Common myeloid progenitor, CD34-positive (primary cell): Measurements from ENCODE around the gene C6orf15.

Source experiments
- CTCF ChIA-PET: fragments of 350-600 bp; sonication (Branson Sonifier 250); formaldehyde crosslinking; loops from one replicate; lab custom pipeline; 2021; ENCODE audit warnings: antibody characterized with exemption; lab: Charles Lee
- POLR2A ChIA-PET: fragments of 350-600 bp; sonication (Branson Sonifier 250); formaldehyde crosslinking; loops from one replicate; lab custom pipeline; 2021; ENCODE audit warnings: antibody characterized with exemption; lab: Charles Lee
- DNase-seq, 3 donors: peaks; one replicate each; pipeline versions ENCODE4 v3.0.0 to v3.0.0-alpha.2; 2013
- H3K27ac ChIP-seq, 2 experiments: 1 replicate in 1 of 2; 2 replicates in 1 of 2; pipeline ENCODE4 v1.7.0; 2013; ENCODE audit warnings: inconsistent platforms in 2 of 2, low read length in 2 of 2, mild to moderate bottlenecking in 2 of 2, low read depth in 1 of 2, moderate library complexity in 1 of 2; ENCODE audit not compliant: severe bottlenecking in 2 of 2, insufficient read depth in 1 of 2, poor library complexity in 1 of 2
- H3K27me3 ChIP-seq, 5 experiments: replicated peaks in 2 of 5; 1 replicate in 3 of 5; 2 replicates in 2 of 5; pipeline versions ENCODE4 v1.6.1 to v1.7.0; 2013; ENCODE audit warnings: low read length in 4 of 5, mild to moderate bottlenecking in 2 of 5, moderate library complexity in 2 of 5, inconsistent platforms in 1 of 5; ENCODE audit not compliant: insufficient read depth in 5 of 5, control insufficient read depth in 4 of 5
- H3K36me3 ChIP-seq, 4 experiments: 1 replicate in 2 of 4; 2 replicates in 2 of 4; pipeline versions ENCODE4 v1.6.1 to v1.7.0; 2013; ENCODE audit warnings: low read length in 3 of 4, control low read depth in 1 of 4, mild to moderate bottlenecking in 1 of 4; ENCODE audit not compliant: control insufficient read depth in 4 of 4, insufficient read depth in 4 of 4
- H3K4me1 ChIP-seq, 4 experiments: 1 replicate in 3 of 4; 2 replicates in 1 of 4; pipeline versions ENCODE4 v1.6.1 to v1.7.1; 2013; ENCODE audit warnings: low read length in 3 of 4, mild to moderate bottlenecking in 3 of 4, control low read depth in 1 of 4, inconsistent platforms in 1 of 4, moderate library complexity in 1 of 4; ENCODE audit not compliant: control insufficient read depth in 4 of 4, insufficient read depth in 4 of 4; ENCODE audit errors: control extremely low read depth in 1 of 4
- H3K4me3 ChIP-seq, 7 experiments: 1 replicate in 4 of 7; 2 replicates in 3 of 7; pipeline versions ENCODE4 v1.5.1 to v1.7.0; 2013; ENCODE audit warnings: mild to moderate bottlenecking in 7 of 7, low read length in 6 of 7, moderate library complexity in 6 of 7, inconsistent platforms in 2 of 7, low read depth in 2 of 7, control low read depth in 1 of 7; ENCODE audit not compliant: insufficient read depth in 4 of 7, control insufficient read depth in 1 of 7; ENCODE audit errors: extremely low read depth in 1 of 7
- H3K9me3 ChIP-seq, 5 experiments: 1 replicate in 4 of 5; 2 replicates in 1 of 5; pipeline versions ENCODE4 v1.6.1 to v1.7.1; 2013; ENCODE audit warnings: low read length in 4 of 5, mild to moderate bottlenecking in 2 of 5, inconsistent platforms in 1 of 5, low read depth in 1 of 5, moderate library complexity in 1 of 5; ENCODE audit not compliant: control insufficient read depth in 4 of 5, insufficient read depth in 2 of 5; ENCODE audit errors: control extremely low read depth in 1 of 5
- WGBS: methylation state at CpG from one replicate; pipeline ENCODE4 v1.1.5; 2013; ENCODE audit not compliant: insufficient coverage; 5-methylcytosine and 5-hydroxymethylcytosine counted together

C6orf15 gene

DNA sequence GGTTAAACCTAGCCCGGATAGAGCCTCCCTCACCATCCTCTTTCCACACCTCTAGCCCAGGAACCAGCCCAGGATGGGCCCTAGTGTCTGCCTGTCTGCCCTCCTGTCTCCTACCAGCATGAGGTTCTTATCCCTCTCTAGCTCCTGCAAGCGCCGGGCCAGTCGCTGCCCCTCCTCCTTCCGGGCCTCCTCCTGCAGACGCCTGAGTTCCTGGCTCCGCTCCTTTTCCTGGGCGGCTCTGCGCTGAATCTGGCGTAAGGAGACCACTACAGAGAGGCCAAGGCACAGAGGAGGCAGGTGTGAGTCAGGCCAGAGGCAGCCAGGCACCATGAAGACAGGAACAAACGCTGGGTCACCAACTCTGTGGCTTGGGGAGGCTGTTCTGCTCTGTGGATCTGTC is 30.8 kb upstream of the C6orf15 start:
- no peaks in the 10 kb centered on the region for H3K9me3 ChIP-seq
- POLR2A ChIA-PET = no interaction called here
- CTCF ChIA-PET = interaction anchor here (0.9 to 2.1 kb wide), 3 partner anchors 14 to 54 kb away, joined by 3 to 6 read pairs (median 4); partner anchors contain the start of gene CCHCR1
- no peak overlapping the region for H3K27ac ChIP-seq
- no peak overlapping the region for H3K4me3 ChIP-seq
- H3K36me3 ChIP-seq = peaks cover 3 to 36% (median 22%) of the 10 kb centered on the region in 4 experiments
- DNase-seq = no peak
- H3K27me3 ChIP-seq = no peaks in the 10 kb centered on the region
- no peaks in the 10 kb centered on the region for H3K4me1 ChIP-seq
- WGBS = 93% methylated on average over 11 of the region's 11 CpGs

DNA sequence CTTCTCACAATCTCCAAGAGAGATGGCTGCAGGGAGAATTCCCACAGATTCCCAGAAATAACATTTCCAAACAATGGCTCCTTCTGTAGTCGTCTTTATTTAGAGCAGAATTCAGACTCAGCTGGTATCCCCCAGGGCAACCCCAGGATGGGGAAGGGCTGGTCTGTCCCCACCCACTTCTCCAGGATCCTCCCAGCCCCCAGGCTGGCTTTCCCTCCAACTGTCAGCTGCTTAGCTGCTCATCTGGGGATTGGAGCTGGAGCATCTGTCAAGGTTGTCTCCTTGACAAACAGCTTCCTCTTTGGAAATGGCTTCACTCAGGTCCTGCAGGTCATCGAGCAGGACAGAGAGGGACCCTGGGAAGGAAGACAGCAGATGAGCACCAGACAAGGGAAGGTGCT is 30.0 kb upstream of the C6orf15 start:
- CTCF ChIA-PET = interaction anchor here (0.6 to 1.9 kb wide), 5 partner anchors 11 to 55 kb away, joined by 3 to 8 read pairs (median 3); no protein-coding TSS in a partner anchor
- no peaks in the 10 kb centered on the region for H3K27me3 ChIP-seq
- no peaks in the 10 kb centered on the region for H3K9me3 ChIP-seq
- H3K36me3 ChIP-seq = peaks cover 3 to 33% (median 21%) of the 10 kb centered on the region in 4 experiments
- peaks cover 0 to 7% (median 4%) of the 10 kb centered on the region in 4 experiments for H3K4me1 ChIP-seq
- no peak for DNase-seq
- POLR2A ChIA-PET = no interaction called here
- H3K4me3 ChIP-seq = no peak overlapping the region
- H3K27ac ChIP-seq = no peak overlapping the region
- 88% methylated on average over 2 of the region's 2 CpGs for WGBS

DNA sequence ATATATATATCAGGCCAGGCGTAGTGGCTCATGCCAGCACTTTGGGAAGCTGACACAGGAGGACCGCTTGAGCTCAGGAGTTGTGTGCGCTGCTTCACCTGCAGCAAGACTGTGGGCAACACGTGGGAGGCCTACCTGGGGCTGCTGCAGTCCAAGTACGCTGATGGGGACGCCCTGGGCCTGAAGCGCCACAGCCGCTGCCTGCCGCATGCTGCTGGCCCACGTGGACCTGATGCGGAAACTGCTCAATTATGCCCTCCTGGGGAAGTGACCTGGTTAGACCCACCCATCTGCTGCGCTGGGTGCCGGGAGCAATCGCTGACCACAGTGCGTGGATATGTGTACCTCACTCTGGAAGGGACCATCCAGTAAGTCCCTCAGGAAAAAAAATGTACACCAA is 28.3 kb upstream of the C6orf15 start:
- ChIA-PET CTCF (interaction anchor here (4.1 kb wide), 1 partner anchor 51 kb away, joined by 31 read pairs; no protein-coding TSS in a partner anchor), POLR2A (no interaction called here)
- Histone ChIP-seq H3K4me1 (peaks cover 0 to 7% (median 4%) of the 10 kb centered on the region in 4 experiments), H3K27me3 (peaks cover 0 to 2% (median 0%) of the 10 kb centered on the region in 5 experiments), H3K27ac (no peak overlapping the region), H3K36me3 (peaks cover 3 to 31% (median 20%) of the 10 kb centered on the region in 4 experiments), H3K9me3 (no peaks in the 10 kb centered on the region), H3K4me3 (no peak overlapping the region)
- WGBS = 91% methylated on average over 13 of the region's 15 CpGs
- DNase-seq = no peak

DNA sequence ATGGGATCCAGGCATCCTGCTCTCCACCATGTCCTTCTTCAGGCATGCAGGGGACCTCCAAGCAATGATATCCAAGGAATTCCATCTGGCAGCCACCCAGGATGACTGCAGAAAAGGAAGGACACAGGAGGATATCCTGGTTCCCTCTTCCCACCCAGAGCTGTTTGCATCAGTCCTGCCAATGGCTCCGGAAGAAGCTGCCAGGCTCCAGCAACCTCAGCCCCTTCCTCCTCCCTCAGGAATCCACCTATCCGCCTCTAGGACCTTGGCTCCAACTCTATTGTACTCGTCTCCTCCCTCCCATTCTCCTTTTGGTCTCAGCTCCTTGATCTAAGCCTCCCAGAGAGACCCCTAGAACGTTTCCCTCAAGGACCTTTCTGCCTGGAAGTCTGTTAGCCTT is 27.2 kb upstream of the C6orf15 start:
- H3K27me3 ChIP-seq = peaks cover 0 to 2% (median 0%) of the 10 kb centered on the region in 5 experiments
- ChIA-PET POLR2A (no interaction called here), CTCF (interaction anchor here (0.6 to 5.1 kb wide), 6 partner anchors 8 to 57 kb away, joined by 3 to 31 read pairs (median 8); no protein-coding TSS in a partner anchor)
- WGBS = 95% methylated on average over 3 of the region's 4 CpGs
- H3K9me3 ChIP-seq = no peaks in the 10 kb centered on the region
- no peak for DNase-seq
- peaks cover 0 to 7% (median 4%) of the 10 kb centered on the region in 4 experiments for H3K4me1 ChIP-seq
- H3K4me3 ChIP-seq = no peak overlapping the region
- peaks cover 3 to 21% (median 14%) of the 10 kb centered on the region in 4 experiments for H3K36me3 ChIP-seq
- no peak overlapping the region for H3K27ac ChIP-seq

DNA sequence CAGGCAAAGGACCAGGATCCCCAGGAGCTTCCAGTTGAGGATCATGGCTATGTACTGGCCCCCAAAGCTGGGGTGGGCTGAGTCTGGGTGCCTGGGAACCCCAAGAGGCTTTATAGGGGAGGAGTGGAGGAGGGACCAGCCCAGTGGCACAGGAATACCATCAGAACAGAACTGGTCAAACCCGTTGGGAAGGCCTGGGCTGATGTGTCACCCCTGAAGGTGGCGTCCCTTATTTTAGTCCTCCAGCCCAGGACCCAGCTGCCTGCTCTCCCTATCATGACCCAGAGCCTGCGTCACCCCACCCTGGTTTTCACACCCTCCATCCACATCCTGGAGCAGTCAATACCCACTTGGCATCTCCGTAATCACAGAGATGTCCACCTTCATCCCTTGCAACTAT is 26.6 kb upstream of the C6orf15 start, which contains the start of gene PSORS1C2:
Gene PSORS1C2 (minus strand): TSS at position 85 of the 400 bp plus-strand sequence. CDS start 40 bp downstream, at position 45.
- Histone ChIP-seq H3K4me1 (peaks cover 0 to 7% (median 4%) of the 10 kb centered on the region in 4 experiments), H3K27ac (no peak within 1 kb of the TSS), H3K36me3 (peaks cover 0 to 17% (median 10%) of the 10 kb centered on the region in 4 experiments), H3K27me3 (peaks cover 0 to 2% (median 0%) of the 10 kb centered on the region in 5 experiments), H3K9me3 (no peaks in the 10 kb centered on the region), H3K4me3 (peak within 1 kb of the TSS in 1 of 7 experiments; percentile 44)
- DNase-seq = no peak
- ChIA-PET POLR2A (no interaction called here), CTCF (interaction anchor here (0.6 to 5.1 kb wide), 9 partner anchors 8 to 233 kb away, joined by 3 to 31 read pairs (median 5); no protein-coding TSS in a partner anchor)
- WGBS = 100% methylated on average over 2 of the region's 4 CpGs

DNA sequence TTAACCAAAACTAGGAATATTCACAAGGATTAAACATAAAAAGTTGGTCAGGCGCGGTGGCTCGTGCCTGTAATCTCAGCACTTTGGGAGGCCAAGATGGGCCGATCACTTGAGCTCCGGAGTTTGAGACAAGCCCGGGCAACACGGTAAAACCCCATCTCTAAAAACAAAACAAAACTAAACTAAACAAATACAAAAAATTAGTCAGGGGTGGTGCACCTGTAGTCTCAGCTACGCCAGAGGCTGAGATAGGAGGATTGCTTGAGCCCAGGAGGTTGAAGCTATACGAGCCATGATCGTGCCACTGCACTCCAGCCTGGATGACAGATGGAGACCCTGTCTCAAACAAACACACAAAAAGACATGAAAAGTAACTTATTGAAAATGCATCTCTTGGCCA is 23.3 kb upstream of the C6orf15 start:
- ChIA-PET POLR2A (no interaction called here), CTCF (interaction anchor here (0.7 to 5.1 kb wide), 4 partner anchors 9 to 256 kb away, joined by 3 to 17 read pairs (median 4); no protein-coding TSS in a partner anchor)
- no peak for DNase-seq
- Histone ChIP-seq H3K9me3 (no peaks in the 10 kb centered on the region), H3K4me1 (peaks cover 0 to 7% (median 4%) of the 10 kb centered on the region in 4 experiments), H3K27ac (no peak overlapping the region), H3K4me3 (no peak overlapping the region), H3K36me3 (no peaks in the 10 kb centered on the region), H3K27me3 (peaks cover 0 to 2% (median 0%) of the 10 kb centered on the region in 5 experiments)
- WGBS = 73% methylated on average over 9 of the region's 10 CpGs

DNA sequence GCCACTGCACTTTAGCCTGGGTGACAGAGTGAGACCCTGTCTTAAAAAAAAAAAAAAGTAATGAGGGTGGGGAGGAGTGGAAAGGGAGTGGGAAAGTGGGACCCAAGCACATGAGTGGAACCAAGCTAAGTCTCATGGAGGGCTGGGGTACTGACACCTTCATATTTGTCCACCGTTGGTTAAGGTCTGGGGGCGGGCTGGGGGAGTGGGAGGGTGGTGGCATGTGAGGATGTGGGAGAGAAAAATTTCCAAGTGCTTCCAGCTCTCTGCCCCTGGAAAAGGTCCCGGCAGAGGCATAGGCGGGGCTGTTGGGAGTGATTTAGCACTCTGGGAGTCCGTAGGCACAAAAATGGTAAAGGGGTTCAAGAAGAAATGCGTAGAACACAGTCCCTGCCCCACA is 20.4 kb upstream of the C6orf15 start:
- peaks cover 0 to 2% (median 0%) of the 10 kb centered on the region in 5 experiments for H3K27me3 ChIP-seq
- DNase-seq = no peak
- H3K9me3 ChIP-seq = no peaks in the 10 kb centered on the region
- ChIA-PET CTCF (interaction anchor here (1.2 to 4.6 kb wide), 4 partner anchors 9 to 102 kb away, joined by 3 to 28 read pairs (median 4); partner anchors contain the start of gene PSORS1C1), POLR2A (interaction anchor here (1.1 kb wide), 1 partner anchor 25 kb away, joined by 3 read pairs; the partner anchor contains the start of gene CCHCR1)
- peaks cover 0 to 4% (median 3%) of the 10 kb centered on the region in 4 experiments for H3K4me1 ChIP-seq
- no peak overlapping the region for H3K4me3 ChIP-seq
- H3K36me3 ChIP-seq = no peaks in the 10 kb centered on the region
- 77% methylated on average over 6 of the region's 6 CpGs for whole genome bisulfite sequencing
- no peak overlapping the region for H3K27ac ChIP-seq
